Measurements from ENCODE around the gene CCDC169. TPM values are rescaled to one million over a fixed set of nuclear protein-coding genes. Genes with fewer than 3 reads are reported as not detected.
"Not testable (repeated sequence)": the region's sequence is repeated elsewhere in the genome, so short reads cannot be mapped to it uniquely, and the experiment has no call there.

The CCDC169 gene
- polyA plus RNA-seq, 1 donor, result 3.0 TPM

- Histone ChIP-seq H3K27ac (ENCODE audit: low read length) (no peak overlapping the region), H3K27me3 (ENCODE audit: control insufficient read depth, insufficient read depth, low read length) (no peaks in the 10 kb centered on the region), H3K4me1 (ENCODE audit: control insufficient read depth, insufficient read depth, low read length) (no peaks in the 10 kb centered on the region), H3K36me3 (ENCODE audit: control insufficient read depth, insufficient read depth, low read length) (peaks cover 10% of the 10 kb centered on the region), H3K4me3 (ENCODE audit: low read length) (no peak overlapping the region), H3K9me3 (ENCODE audit: control insufficient read depth, low read depth, low read length) (no peaks in the 10 kb centered on the region)
- 60% methylated on average over 1 of the region's 3 CpGs for WGBS (ENCODE audit: insufficient coverage, low lambda C conversion rate)
- DNase-seq, result no peak
These were observed 40.5 kb upstream of the CCDC169 start for GRCh38 chr13:36337938-36338641.

DNA sequence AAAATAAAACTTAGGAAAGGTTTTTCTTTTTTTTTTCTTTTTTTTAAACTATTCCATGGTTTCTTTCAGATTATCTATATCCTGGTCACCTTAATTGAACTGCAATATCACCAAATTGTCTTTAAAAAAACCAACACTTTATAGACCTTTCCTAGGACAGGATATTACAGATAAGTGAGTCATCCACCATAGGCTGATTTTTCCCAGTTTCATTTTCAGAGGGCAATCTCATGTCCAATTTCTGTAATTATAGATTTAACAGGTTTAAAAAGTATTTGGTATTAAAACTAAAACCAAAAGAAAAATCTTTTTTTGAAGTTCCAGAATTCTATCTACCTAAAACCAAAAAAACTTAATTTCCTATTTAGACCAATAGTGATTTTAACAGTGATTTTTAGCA lies 35.4 kb upstream of the CCDC169 start:
- H3K9me3 ChIP-seq (ENCODE audit: control insufficient read depth, low read depth, low read length), result no peaks in the 10 kb centered on the region
- H3K4me1 ChIP-seq (ENCODE audit: control insufficient read depth, insufficient read depth, low read length), result no peaks in the 10 kb centered on the region
- no peaks in the 10 kb centered on the region for H3K27me3 ChIP-seq (ENCODE audit: control insufficient read depth, insufficient read depth, low read length)
- peaks cover 25% of the 10 kb centered on the region for H3K36me3 ChIP-seq (ENCODE audit: control insufficient read depth, insufficient read depth, low read length)
- no peak overlapping the region for H3K27ac ChIP-seq (ENCODE audit: low read length)
- H3K4me3 ChIP-seq (ENCODE audit: low read length), result no peak overlapping the region
- DNase-seq, result no peak

DNA sequence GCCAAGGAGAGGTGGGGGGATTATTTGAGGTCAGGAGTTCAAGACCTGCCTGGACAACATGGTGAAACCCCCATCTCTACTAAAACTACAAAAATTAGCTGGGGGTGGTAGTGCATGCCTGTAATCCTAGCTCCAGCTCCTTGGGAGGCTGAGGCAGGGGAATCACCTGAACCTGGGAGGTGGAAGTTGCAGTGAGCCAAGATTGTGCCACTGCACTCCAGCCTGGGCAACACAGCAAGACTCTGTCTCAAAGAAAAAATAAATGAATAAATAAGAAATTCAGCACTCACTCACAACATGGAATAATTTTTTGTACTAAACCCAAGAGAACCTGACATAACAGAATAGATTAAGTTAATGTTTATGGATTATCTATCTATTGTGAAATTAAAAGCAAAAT lies 34.6 kb upstream of the CCDC169 start:
- H3K4me3 ChIP-seq (ENCODE audit: low read length); DNase-seq; H3K27me3 ChIP-seq (ENCODE audit: control insufficient read depth, insufficient read depth, low read length); H3K9me3 ChIP-seq (ENCODE audit: control insufficient read depth, low read depth, low read length); H3K4me1 ChIP-seq (ENCODE audit: control insufficient read depth, insufficient read depth, low read length); H3K27ac ChIP-seq (ENCODE audit: low read length): not testable (repeated sequence)
- H3K36me3 ChIP-seq (ENCODE audit: control insufficient read depth, insufficient read depth, low read length), result peaks cover 29% of the 10 kb centered on the region

DNA sequence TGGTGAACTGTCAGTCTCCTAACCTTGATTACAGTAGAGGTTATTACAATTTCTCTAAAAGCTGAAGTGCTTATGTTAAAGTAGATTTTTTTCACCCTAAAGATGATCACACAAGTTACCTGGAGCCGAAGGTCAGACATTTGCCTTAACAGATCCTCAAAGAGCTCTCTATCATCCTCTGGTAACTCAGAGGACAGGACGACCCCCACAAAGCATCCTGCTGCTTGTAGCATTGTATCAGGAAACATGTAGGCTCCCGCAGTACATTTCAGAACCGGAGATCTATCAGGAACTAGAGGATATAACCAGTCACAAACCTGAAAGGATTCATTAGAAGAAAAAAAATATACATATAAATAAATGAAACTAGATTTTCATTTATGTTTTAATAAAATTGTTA lies 33.7 kb upstream of the CCDC169 start:
- WGBS (ENCODE audit: insufficient coverage, low lambda C conversion rate), result 93% methylated on average over 2 of the region's 4 CpGs
- Histone ChIP-seq H3K9me3 (ENCODE audit: control insufficient read depth, low read depth, low read length) (no peaks in the 10 kb centered on the region), H3K27ac (ENCODE audit: low read length) (no peak overlapping the region), H3K4me1 (ENCODE audit: control insufficient read depth, insufficient read depth, low read length) (no peaks in the 10 kb centered on the region), H3K36me3 (ENCODE audit: control insufficient read depth, insufficient read depth, low read length) (peaks cover 31% of the 10 kb centered on the region), H3K27me3 (ENCODE audit: control insufficient read depth, insufficient read depth, low read length) (no peaks in the 10 kb centered on the region), H3K4me3 (ENCODE audit: low read length) (no peak overlapping the region)
- no peak for DNase-seq

DNA sequence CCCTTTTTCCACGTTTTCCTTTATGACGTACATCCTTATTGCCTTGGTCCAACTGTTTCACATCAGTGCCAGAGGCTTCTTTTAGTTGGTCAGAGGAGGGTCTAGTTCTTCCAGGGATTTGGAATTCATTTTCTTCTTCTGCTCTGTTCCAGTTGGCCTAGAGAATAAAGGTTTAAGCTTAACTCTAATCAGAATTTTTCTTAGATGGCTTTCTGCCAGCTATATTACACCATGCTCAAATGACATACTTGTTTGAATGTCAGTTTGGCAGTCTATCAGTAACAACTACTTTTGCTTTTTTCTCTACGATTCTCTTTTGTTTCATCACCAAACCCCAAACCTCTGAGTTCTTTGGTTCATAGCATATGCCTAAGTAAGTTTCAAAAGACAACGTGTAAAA lies 31.7 kb upstream of the CCDC169 start:
- no peak overlapping the region for H3K27ac ChIP-seq (ENCODE audit: low read length)
- no peaks in the 10 kb centered on the region for H3K4me1 ChIP-seq (ENCODE audit: control insufficient read depth, insufficient read depth, low read length)
- 80% methylated on average over 3 of the region's 4 CpGs for WGBS (ENCODE audit: insufficient coverage, low lambda C conversion rate)
- H3K27me3 ChIP-seq (ENCODE audit: control insufficient read depth, insufficient read depth, low read length), result no peaks in the 10 kb centered on the region
- no peak for DNase-seq
- H3K36me3 ChIP-seq (ENCODE audit: control insufficient read depth, insufficient read depth, low read length), result peaks cover 34% of the 10 kb centered on the region
- H3K4me3 ChIP-seq (ENCODE audit: low read length), result no peak overlapping the region
- H3K9me3 ChIP-seq (ENCODE audit: control insufficient read depth, low read depth, low read length), result no peaks in the 10 kb centered on the region

- Histone ChIP-seq H3K27ac (ENCODE audit: low read length) (no peak overlapping the region), H3K4me3 (ENCODE audit: low read length) (no peak overlapping the region), H3K27me3 (ENCODE audit: control insufficient read depth, insufficient read depth, low read length) (no peaks in the 10 kb centered on the region), H3K4me1 (ENCODE audit: control insufficient read depth, insufficient read depth, low read length) (no peaks in the 10 kb centered on the region), H3K36me3 (ENCODE audit: control insufficient read depth, insufficient read depth, low read length) (peaks cover 39% of the 10 kb centered on the region), H3K9me3 (ENCODE audit: control insufficient read depth, low read depth, low read length) (no peaks in the 10 kb centered on the region)
- DNase-seq, result no peak
- no CpG with 5 or more reads among the region's 2 CpGs for WGBS (ENCODE audit: insufficient coverage, low lambda C conversion rate)
These were observed 31.2 kb upstream of the CCDC169 start for GRCh38 chr13:36328821-36329220.

GRCh38 chr13:36325912-36326311 lies 28.3 kb upstream of the CCDC169 start:
- H3K4me3 ChIP-seq (ENCODE audit: low read length), result no peak overlapping the region
- peaks cover 52% of the 10 kb centered on the region for H3K36me3 ChIP-seq (ENCODE audit: control insufficient read depth, insufficient read depth, low read length)
- H3K27ac ChIP-seq (ENCODE audit: low read length), result no peak overlapping the region
- H3K27me3 ChIP-seq (ENCODE audit: control insufficient read depth, insufficient read depth, low read length), result no peaks in the 10 kb centered on the region
- 50% methylated on average over 1 of the region's 1 CpG for WGBS (ENCODE audit: insufficient coverage, low lambda C conversion rate)
- H3K9me3 ChIP-seq (ENCODE audit: control insufficient read depth, low read depth, low read length), result no peaks in the 10 kb centered on the region
- no peak for DNase-seq
- no peaks in the 10 kb centered on the region for H3K4me1 ChIP-seq (ENCODE audit: control insufficient read depth, insufficient read depth, low read length)

- not testable (repeated sequence) for H3K4me1 ChIP-seq (ENCODE audit: control insufficient read depth, insufficient read depth, low read length); H3K4me3 ChIP-seq (ENCODE audit: low read length); H3K9me3 ChIP-seq (ENCODE audit: control insufficient read depth, low read depth, low read length); DNase-seq; H3K27me3 ChIP-seq (ENCODE audit: control insufficient read depth, insufficient read depth, low read length); H3K27ac ChIP-seq (ENCODE audit: low read length)
- H3K36me3 ChIP-seq (ENCODE audit: control insufficient read depth, insufficient read depth, low read length), result peaks cover 43% of the 10 kb centered on the region
- WGBS (ENCODE audit: insufficient coverage, low lambda C conversion rate), result no CpG with 5 or more reads among the region's 5 CpGs
These were observed 27.3 kb upstream of the CCDC169 start for GRCh38 chr13:36324881-36325280.

DNA sequence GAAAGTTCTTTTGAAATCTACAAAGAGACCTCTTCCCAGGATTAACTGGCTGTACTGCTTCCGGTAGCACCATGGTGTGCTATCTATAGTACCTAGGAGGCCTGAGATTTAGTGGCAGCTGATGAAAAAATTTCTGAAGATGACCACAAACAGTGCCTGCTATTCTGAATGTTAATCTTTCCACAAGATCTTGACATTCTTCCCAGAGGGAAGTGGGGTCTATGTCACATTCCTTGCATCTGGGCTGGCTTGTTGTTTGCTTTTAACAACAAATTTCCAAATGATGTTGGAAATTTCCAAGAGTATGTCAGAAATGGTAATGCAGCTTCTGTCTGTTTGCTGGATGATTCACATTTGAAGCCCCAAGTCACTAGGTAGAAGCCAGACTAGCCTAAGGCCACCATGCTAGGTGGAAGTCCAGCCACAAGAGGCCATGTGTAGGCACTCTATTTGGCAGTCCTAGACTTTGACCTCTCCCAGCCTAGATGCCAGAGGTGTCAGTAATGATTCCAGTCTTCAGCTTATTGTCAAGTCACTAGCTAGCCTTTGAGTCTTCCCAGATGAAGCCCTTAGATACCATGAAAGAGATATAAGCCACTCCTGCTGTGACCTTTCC lies 26.4 kb upstream of the CCDC169 start:
- Histone ChIP-seq H3K4me3 (ENCODE audit: low read length) (no peak overlapping the region), H3K27ac (ENCODE audit: low read length) (no peak overlapping the region), H3K4me1 (ENCODE audit: control insufficient read depth, insufficient read depth, low read length) (no peaks in the 10 kb centered on the region), H3K27me3 (ENCODE audit: control insufficient read depth, insufficient read depth, low read length) (no peaks in the 10 kb centered on the region), H3K36me3 (ENCODE audit: control insufficient read depth, insufficient read depth, low read length) (peaks cover 43% of the 10 kb centered on the region), H3K9me3 (ENCODE audit: control insufficient read depth, low read depth, low read length) (no peaks in the 10 kb centered on the region)
- no CpG with 5 or more reads among the region's 1 CpG for WGBS (ENCODE audit: insufficient coverage, low lambda C conversion rate)
- no peak for DNase-seq

DNA sequence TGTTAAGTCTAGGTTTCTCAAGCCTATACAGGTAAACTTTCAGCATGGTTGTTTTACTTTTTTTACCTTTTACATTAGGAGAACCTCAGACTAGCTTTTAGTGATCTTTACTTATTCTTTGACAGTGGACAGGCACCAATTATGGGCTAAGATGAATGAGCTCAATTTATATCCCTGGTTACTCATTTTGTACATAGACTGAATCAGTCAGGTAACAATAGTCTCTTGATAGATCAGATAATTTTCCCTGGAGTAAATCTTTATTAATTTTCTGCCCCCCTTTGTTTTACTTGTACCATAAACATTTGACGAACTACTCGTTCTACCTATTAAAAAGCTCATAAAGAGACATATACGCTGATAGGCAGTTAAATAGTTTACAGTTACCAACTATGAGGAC lies 25.8 kb upstream of the CCDC169 start:
- H3K27ac ChIP-seq (ENCODE audit: low read length), result no peak overlapping the region
- H3K9me3 ChIP-seq (ENCODE audit: control insufficient read depth, low read depth, low read length), result no peaks in the 10 kb centered on the region
- peaks cover 38% of the 10 kb centered on the region for H3K36me3 ChIP-seq (ENCODE audit: control insufficient read depth, insufficient read depth, low read length)
- H3K27me3 ChIP-seq (ENCODE audit: control insufficient read depth, insufficient read depth, low read length), result no peaks in the 10 kb centered on the region
- no peaks in the 10 kb centered on the region for H3K4me1 ChIP-seq (ENCODE audit: control insufficient read depth, insufficient read depth, low read length)
- H3K4me3 ChIP-seq (ENCODE audit: low read length), result no peak overlapping the region
- DNase-seq, result no peak
- WGBS (ENCODE audit: insufficient coverage, low lambda C conversion rate), result 100% methylated on average over 3 of the region's 3 CpGs

DNA sequence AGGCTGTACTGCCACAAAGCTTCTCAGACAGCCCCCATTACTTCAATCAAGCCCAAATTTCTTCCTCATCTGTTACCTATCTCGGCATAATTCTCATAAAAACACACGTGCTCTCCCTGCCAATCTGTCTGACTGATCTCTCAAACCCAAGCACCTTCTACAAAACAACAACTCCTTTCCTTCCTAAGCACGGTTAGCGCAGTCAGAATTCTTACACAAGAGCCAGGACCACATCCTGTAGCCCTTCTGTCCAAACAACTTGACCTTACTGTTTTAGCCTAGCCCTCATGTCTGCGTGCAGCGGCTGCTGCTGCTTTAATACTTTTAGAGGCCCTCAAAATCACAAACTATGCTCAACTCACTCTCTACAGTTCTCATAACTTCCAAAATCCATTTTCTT lies 22.2 kb upstream of the CCDC169 start:
- not testable (repeated sequence) for H3K27me3 ChIP-seq (ENCODE audit: control insufficient read depth, insufficient read depth, low read length); H3K9me3 ChIP-seq (ENCODE audit: control insufficient read depth, low read depth, low read length); H3K27ac ChIP-seq (ENCODE audit: low read length); H3K4me1 ChIP-seq (ENCODE audit: control insufficient read depth, insufficient read depth, low read length); H3K4me3 ChIP-seq (ENCODE audit: low read length); DNase-seq
- H3K36me3 ChIP-seq (ENCODE audit: control insufficient read depth, insufficient read depth, low read length), result peaks cover 24% of the 10 kb centered on the region
- no CpG with 5 or more reads among the region's 6 CpGs for WGBS (ENCODE audit: insufficient coverage, low lambda C conversion rate)
